GM18511 (cell line): ENCODE data around the gene SP5.
"Not testable (repeated sequence)": the region's sequence is repeated elsewhere in the genome, so short reads cannot be mapped to it uniquely, and the experiment has no call there.

Experiments used
- ATAC-seq: cut with Tn5 transposase; IDR thresholded peaks from one replicate; pipeline ENCODE4 v1.9.1; 2021; ENCODE audit warnings: mild to moderate bottlenecking, moderate library complexity; ENCODE audit not compliant: unreplicated experiment

Gene SP5

GRCh38 chr2:170715062-170715931, at the start of gene SP5:
SP5 (plus strand) TSS chr2:170715337; CDS start chr2:170715513, 176 bp downstream.
- no peak for ATAC-seq

GRCh38 chr2:170665743-170666142, 49.4 kb upstream of the SP5 start:
- no peak for ATAC-seq

- no peak for ATAC-seq
Measured at GRCh38 chr2:170669909-170670308, 45.2 kb upstream of the SP5 start.

GRCh38 chr2:170670651-170671050, 44.5 kb upstream of the SP5 start:
- no peak for ATAC-seq

- no peak for ATAC-seq
Measured at GRCh38 chr2:170671079-170671478, 44.1 kb upstream of the SP5 start.

- ATAC-seq, result not testable (repeated sequence)
Measured at GRCh38 chr2:170674282-170674681, 40.9 kb upstream of the SP5 start.

GRCh38 chr2:170675701-170676100, 39.4 kb upstream of the SP5 start:
- ATAC-seq, result no peak

- ATAC-seq, result no peak
Measured at GRCh38 chr2:170679607-170680079, 35.5 kb upstream of the SP5 start.

- ATAC-seq, result peak; percentile 94
Measured at GRCh38 chr2:170680172-170680941, 34.8 kb upstream of the SP5 start.

GRCh38 chr2:170681311-170681710, 33.8 kb upstream of the SP5 start:
- no peak for ATAC-seq

GRCh38 chr2:170685591-170685990, 29.5 kb upstream of the SP5 start:
- ATAC-seq, result no peak

- ATAC-seq, result no peak
Measured at GRCh38 chr2:170689481-170689880, 25.7 kb upstream of the SP5 start.

- no peak for ATAC-seq
Measured at GRCh38 chr2:170690640-170691039, 24.5 kb upstream of the SP5 start.

- ATAC-seq, result no peak
Measured at GRCh38 chr2:170694316-170694715, 20.8 kb upstream of the SP5 start.

GRCh38 chr2:170695521-170696410, 19.4 kb upstream of the SP5 start:
- no peak for ATAC-seq

GRCh38 chr2:170696948-170697347, 18.2 kb upstream of the SP5 start:
- no peak for ATAC-seq

- no peak for ATAC-seq
Measured at GRCh38 chr2:170701011-170701410, 14.1 kb upstream of the SP5 start.

- ATAC-seq, result no peak
Measured at GRCh38 chr2:170703776-170704476, 11.2 kb upstream of the SP5 start.

GRCh38 chr2:170707821-170708795, 7.0 kb upstream of the SP5 start:
- no peak for ATAC-seq
